ENCODE data around the gene RAB1A. TPM values are rescaled to one million over a fixed set of nuclear protein-coding genes. Genes with fewer than 3 reads are reported as not detected.
A peak's percentile ranks its signal among the peaks of the same experiment; 100 is the strongest.

RAB1A gene
- total and polyA plus RNA-seq, 2 of the 13 experiments (the other 11 are each of a cell fraction or from before 2014, with no cell fraction given) = 206 to 226 TPM

- TF ChIP-seq ZNF326 (CRISPR knock-in tag; IDR thresholded peaks at IDR 0.05; ENCODE audit: borderline replicate concordance) = no peak
- TF ChIP-seq SP2 (CRISPR knock-in tag; IDR thresholded peaks at IDR 0.05) = no peak
- TF ChIP-seq, protein P1, sequence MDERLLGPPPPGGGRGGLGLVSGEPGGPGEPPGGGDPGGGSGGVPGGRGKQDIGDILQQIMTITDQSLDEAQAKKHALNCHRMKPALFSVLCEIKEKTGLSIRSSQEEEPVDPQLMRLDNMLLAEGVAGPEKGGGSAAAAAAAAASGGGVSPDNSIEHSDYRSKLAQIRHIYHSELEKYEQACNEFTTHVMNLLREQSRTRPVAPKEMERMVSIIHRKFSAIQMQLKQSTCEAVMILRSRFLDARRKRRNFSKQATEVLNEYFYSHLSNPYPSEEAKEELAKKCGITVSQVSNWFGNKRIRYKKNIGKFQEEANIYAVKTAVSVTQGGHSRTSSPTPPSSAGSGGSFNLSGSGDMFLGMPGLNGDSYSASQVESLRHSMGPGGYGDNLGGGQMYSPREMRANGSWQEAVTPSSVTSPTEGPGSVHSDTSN (CRISPR knock-in tag; IDR thresholded peaks at IDR 0.05) = 0 out of 2 replicates have a peak, but pooled peaks have one; percentile 14
- TF ChIP-seq KIAA2018 (CRISPR knock-in tag; IDR thresholded peaks at IDR 0.05; ENCODE audit: borderline replicate concordance) = no peak
- no peak for TF ChIP-seq FLYWCH1 (CRISPR knock-in tag; IDR thresholded peaks at IDR 0.05)
- no peak for TF ChIP-seq MAF1 (CRISPR knock-in tag; IDR thresholded peaks at IDR 0.05; ENCODE audit: borderline replicate concordance)
- no peak for TF ChIP-seq SRSF9 (IDR thresholded peaks at IDR 0.05; ENCODE audit: borderline replicate concordance, insufficient read depth, low read depth, low read length, poor library complexity, severe bottlenecking)
- TF ChIP-seq, protein P2, sequence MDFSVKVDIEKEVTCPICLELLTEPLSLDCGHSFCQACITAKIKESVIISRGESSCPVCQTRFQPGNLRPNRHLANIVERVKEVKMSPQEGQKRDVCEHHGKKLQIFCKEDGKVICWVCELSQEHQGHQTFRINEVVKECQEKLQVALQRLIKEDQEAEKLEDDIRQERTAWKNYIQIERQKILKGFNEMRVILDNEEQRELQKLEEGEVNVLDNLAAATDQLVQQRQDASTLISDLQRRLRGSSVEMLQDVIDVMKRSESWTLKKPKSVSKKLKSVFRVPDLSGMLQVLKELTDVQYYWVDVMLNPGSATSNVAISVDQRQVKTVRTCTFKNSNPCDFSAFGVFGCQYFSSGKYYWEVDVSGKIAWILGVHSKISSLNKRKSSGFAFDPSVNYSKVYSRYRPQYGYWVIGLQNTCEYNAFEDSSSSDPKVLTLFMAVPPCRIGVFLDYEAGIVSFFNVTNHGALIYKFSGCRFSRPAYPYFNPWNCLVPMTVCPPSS (IDR thresholded peaks at IDR 0.05) = no peak
- TF ChIP-seq ZMYM3 (CRISPR knock-in tag; IDR thresholded peaks at IDR 0.05) = peak; percentile 85; the same call in 1 of the 2 replicates
- TF ChIP-seq NR2F2 (IDR thresholded peaks at IDR 0.05; ENCODE audit: borderline replicate concordance, low read depth) = 0 out of 2 replicates have a peak, but pooled peaks have one; percentile 28
- no peak for TF ChIP-seq MNT (IDR thresholded peaks at IDR 0.05)
- no peak; the same call in 1 of the 2 replicates for TF ChIP-seq POLR2AphosphoS5 (IDR thresholded peaks at IDR 0.05; ENCODE audit: low read depth, low read length)
- no peak; the same call in 1 of the 2 replicates for TF ChIP-seq ZNF225 (CRISPR knock-in tag; IDR thresholded peaks at IDR 0.05)
- no peak for TF ChIP-seq ZNF768 (CRISPR knock-in tag; IDR thresholded peaks at IDR 0.05)
- TF ChIP-seq GATAD2A (CRISPR knock-in tag; IDR thresholded peaks at IDR 0.05) = peak; percentile 42; the same call in 1 of the 2 replicates
- TF ChIP-seq NFE2 (CRISPR knock-in tag; IDR thresholded peaks at IDR 0.05) = no peak
- TF ChIP-seq ZNF207 (IDR thresholded peaks at IDR 0.05; ENCODE audit: borderline replicate concordance) = no peak
Observed at GRCh38 chr2:65055422-65056214, 74.3 kb downstream of the RAB1A start (continued).
